ENCODE data around the gene VAMP7. TPM values are rescaled to one million over a fixed set of nuclear protein-coding genes. Genes with fewer than 3 reads are reported as not detected.
"Not testable (repeated sequence)": the region's sequence is repeated elsewhere in the genome, so short reads cannot be mapped to it uniquely, and the experiment has no call there.

The VAMP7 gene
- total and polyA plus RNA-seq, 2 donors = 36.3 to 44.9 TPM

DNA sequence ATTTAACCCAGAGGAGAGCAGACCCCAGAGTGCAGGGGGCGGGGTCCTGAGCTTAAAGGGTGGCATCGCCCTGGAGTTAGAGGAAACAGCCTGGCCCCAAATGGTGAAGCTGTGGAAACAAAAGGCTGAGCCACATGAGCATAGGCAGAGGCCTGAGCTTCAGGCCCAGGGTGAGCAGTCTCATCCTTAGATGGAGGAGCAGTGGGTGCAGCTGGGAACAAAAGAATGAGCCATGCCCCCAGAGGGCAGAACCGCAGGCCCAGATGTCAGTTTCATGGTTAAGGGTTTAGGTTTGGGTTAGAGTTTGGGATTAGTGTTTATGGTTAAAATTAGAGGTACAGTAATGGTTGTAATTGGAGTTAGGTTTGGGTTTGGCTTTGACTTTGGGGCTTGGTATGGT, 71.9 kb downstream of the VAMP7 start:
- no peak for DNase-seq (ENCODE audit: extremely low spot score)
- Histone ChIP-seq H3K36me3 (ENCODE audit: insufficient read depth) (no peaks in the 10 kb centered on the region), H3K4me1 (ENCODE audit: insufficient read depth) (no peaks in the 10 kb centered on the region), H3K4me3 (ENCODE audit: low read depth, low read length) (no peak overlapping the region), H3K27ac (ENCODE audit: low read depth) (no peak overlapping the region)
- 69% methylated on average over 3 of the region's 3 CpGs for WGBS

DNA sequence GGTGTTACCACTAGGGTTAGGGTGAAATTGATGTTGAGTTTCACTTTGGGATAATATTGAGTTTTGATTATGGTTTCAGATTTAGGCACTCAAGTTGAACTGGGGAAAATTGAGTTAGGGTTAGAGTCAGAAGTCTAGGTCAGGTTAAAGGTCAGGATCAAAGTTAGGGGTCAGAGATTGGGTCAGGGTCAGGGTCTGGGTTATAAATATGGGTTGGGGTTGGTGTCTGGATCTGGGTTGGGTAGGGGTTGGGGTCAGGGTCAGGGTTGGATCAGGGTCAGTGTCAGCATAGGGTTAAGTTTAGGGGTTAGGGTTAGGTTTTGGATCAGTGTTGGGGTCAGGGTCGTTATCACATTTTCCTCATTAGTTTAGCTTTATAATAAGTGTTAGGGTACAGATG, 73.6 kb downstream of the VAMP7 start:
- no peaks in the 10 kb centered on the region for H3K36me3 ChIP-seq (ENCODE audit: insufficient read depth)
- 29% methylated on average over 1 of the region's 1 CpG for WGBS
- no peaks in the 10 kb centered on the region for H3K4me1 ChIP-seq (ENCODE audit: insufficient read depth)
- no peak for DNase-seq (ENCODE audit: extremely low spot score)
- H3K27ac ChIP-seq (ENCODE audit: low read depth) = no peak overlapping the region
- H3K4me3 ChIP-seq (ENCODE audit: low read depth, low read length) = no peak overlapping the region

DNA sequence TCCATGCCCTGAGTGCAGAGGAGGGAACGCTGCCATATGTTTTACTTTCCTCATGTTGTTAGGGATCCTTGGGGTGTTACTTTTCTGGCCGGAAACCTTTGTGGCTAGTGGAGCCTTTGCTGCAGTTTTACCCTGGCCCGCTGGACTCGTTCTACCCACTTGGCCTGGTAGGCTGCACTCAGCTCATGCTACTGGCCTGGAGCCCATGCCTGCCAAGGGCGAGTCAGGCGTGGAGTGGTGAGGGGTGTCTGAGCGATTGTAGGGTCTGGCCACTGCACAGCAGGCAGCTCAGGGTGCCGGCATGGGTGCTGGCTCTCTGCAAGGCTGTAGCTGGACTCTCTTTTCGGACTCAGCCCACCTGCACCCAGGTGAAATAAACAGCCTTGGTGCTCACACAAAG, 75.0 kb downstream of the VAMP7 start:
- Histone ChIP-seq H3K4me1 (ENCODE audit: insufficient read depth) (no peaks in the 10 kb centered on the region), H3K27ac (ENCODE audit: low read depth) (no peak overlapping the region)
- WGBS = 79% methylated on average over 9 of the region's 9 CpGs

DNA sequence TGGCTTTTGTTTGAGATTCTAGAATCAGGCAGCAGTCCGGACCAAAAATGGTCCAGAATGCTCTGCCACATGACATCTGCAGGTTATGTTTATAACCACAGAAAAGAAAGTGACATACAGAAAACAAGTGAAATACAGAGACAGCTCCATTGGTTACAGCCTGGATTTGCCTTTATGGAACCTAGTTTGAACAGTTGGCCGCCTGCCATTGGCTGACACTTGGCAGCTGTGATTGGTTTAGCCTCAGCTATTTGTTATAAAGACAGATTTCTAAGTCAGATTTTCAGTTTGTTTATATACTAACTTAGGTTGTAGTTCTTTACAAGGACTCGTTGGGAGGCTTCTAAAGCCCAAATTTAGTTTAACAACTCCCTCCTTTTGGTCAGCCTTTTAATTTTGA, 75.5 kb downstream of the VAMP7 start:
- no peaks in the 10 kb centered on the region for H3K36me3 ChIP-seq (ENCODE audit: insufficient read depth)
- H3K4me1 ChIP-seq (ENCODE audit: insufficient read depth) = no peaks in the 10 kb centered on the region
- H3K4me3 ChIP-seq (ENCODE audit: low read depth, low read length) = no peak overlapping the region
- WGBS = 47% methylated on average over 3 of the region's 3 CpGs
- DNase-seq (ENCODE audit: extremely low spot score) = no peak
- no peak overlapping the region for H3K27ac ChIP-seq (ENCODE audit: low read depth)

More for the DNA sequence above, 75.0 kb downstream of the VAMP7 start:
- DNase-seq (ENCODE audit: extremely low spot score) = no peak
- Histone ChIP-seq H3K36me3 (ENCODE audit: insufficient read depth) (no peaks in the 10 kb centered on the region), H3K4me3 (ENCODE audit: low read depth, low read length) (no peak overlapping the region)

DNA sequence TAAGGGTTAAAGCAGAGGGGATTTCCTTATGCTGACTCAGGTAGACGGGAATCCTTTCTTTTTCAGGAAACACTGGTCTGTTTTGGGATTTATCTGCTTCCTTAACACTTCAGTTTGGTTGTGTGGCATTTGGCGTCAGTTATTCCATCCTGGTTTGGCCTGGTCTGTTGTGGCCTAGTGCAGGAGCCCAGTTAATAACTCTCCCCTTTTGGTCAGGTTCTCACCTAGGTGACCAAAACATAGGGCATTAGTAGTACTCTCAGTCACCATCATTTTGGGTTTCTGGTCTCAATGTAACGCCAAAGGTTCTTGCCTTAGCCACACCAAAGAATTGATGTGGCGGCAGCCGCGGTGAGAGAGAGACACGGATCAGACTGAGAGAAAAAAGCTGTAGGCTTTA, 76.7 kb downstream of the VAMP7 start:
- DNase-seq (ENCODE audit: extremely low spot score) = no peak
- 57% methylated on average over 7 of the region's 7 CpGs for WGBS
- no peaks in the 10 kb centered on the region for H3K36me3 ChIP-seq (ENCODE audit: insufficient read depth)
- H3K4me1 ChIP-seq (ENCODE audit: insufficient read depth) = no peaks in the 10 kb centered on the region
- no peak overlapping the region for H3K27ac ChIP-seq (ENCODE audit: low read depth)
- H3K4me3 ChIP-seq (ENCODE audit: low read depth, low read length) = no peak overlapping the region

DNA sequence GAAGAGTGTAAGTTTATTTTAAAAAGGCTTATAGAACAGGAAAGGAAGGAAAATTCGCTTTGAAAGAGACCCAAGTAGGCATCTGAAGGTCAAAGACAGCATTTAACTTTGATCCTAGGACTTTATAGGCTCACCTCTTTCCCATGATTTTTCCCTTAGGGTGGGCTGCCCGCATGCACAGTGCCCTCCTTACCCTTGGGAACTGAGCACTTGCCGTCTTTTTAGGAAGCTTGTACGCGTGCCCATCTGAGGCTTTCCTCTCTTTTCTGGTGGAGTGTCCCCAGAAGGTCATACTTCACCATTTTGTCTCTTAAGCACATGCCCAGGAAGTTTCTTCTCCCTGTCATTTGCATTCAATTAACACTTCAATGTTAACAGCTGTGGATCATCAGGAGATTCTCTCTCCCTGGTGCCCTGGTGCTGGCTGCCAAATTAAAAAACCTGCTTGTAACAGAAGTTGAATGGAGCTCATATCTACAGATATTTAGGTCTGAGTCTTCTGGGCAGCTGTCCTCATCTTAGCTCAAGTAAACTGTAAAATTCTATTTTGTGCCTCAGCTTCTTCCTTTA, 78.0 kb downstream of the VAMP7 start:
- Histone ChIP-seq H3K4me3 (ENCODE audit: low read depth, low read length) (no peak overlapping the region), H3K4me1 (ENCODE audit: insufficient read depth) (no peaks in the 10 kb centered on the region), H3K27ac (ENCODE audit: low read depth) (no peak overlapping the region), H3K36me3 (ENCODE audit: insufficient read depth) (no peaks in the 10 kb centered on the region)
- WGBS = 61% methylated on average over 5 of the region's 5 CpGs
- DNase-seq (ENCODE audit: extremely low spot score) = no peak

DNA sequence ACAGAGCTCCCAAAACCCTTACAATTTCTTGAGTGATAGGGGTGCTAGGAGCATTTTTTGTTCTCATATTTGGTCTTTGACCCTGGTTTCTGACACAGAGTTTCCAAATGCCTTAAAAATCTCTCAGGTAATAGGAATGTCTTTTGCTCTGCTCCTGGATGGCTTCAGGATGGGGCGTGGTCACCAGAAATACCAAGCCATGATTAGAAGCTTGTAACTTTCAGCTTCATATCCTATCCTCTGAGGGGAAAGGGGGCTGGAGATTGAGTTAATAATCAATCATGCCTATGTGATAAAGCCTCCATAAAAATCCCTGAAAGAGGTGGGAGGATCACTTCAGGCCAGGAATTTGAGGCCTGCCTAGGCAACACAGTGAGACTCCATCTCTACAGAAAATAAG, 81.8 kb downstream of the VAMP7 start:
- DNase-seq (ENCODE audit: extremely low spot score) = no peak
- 35% methylated on average over 1 of the region's 1 CpG for WGBS
- no peak overlapping the region for H3K4me3 ChIP-seq (ENCODE audit: low read depth, low read length)
- no peaks in the 10 kb centered on the region for H3K4me1 ChIP-seq (ENCODE audit: insufficient read depth)
- H3K27ac ChIP-seq (ENCODE audit: low read depth) = no peak overlapping the region
- no peaks in the 10 kb centered on the region for H3K36me3 ChIP-seq (ENCODE audit: insufficient read depth)

DNA sequence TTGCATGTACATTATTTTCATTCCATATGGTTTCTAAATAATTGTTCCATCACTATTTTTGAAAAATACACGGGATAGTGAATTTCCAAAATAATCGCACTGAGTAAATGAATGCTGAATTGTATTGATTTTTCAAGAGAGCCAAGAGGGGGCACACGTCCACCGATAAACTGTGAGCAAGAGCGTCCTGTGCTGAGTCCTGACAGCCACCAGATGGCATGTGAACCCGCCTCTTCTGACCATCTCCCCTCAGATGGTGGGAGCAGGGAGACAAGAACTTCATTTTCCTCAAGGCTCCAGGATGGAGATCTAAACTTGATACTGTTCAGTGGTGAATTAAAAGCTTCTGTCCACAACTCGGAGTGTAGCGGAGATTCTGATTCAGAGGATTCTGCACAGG, 85.7 kb downstream of the VAMP7 start:
- H3K36me3 ChIP-seq (ENCODE audit: insufficient read depth) = no peaks in the 10 kb centered on the region
- no peaks in the 10 kb centered on the region for H3K4me1 ChIP-seq (ENCODE audit: insufficient read depth)
- no peak for DNase-seq (ENCODE audit: extremely low spot score)
- H3K4me3 ChIP-seq (ENCODE audit: low read depth, low read length) = no peak overlapping the region
- no peak overlapping the region for H3K27ac ChIP-seq (ENCODE audit: low read depth)
- 47% methylated on average over 8 of the region's 8 CpGs for WGBS

DNA sequence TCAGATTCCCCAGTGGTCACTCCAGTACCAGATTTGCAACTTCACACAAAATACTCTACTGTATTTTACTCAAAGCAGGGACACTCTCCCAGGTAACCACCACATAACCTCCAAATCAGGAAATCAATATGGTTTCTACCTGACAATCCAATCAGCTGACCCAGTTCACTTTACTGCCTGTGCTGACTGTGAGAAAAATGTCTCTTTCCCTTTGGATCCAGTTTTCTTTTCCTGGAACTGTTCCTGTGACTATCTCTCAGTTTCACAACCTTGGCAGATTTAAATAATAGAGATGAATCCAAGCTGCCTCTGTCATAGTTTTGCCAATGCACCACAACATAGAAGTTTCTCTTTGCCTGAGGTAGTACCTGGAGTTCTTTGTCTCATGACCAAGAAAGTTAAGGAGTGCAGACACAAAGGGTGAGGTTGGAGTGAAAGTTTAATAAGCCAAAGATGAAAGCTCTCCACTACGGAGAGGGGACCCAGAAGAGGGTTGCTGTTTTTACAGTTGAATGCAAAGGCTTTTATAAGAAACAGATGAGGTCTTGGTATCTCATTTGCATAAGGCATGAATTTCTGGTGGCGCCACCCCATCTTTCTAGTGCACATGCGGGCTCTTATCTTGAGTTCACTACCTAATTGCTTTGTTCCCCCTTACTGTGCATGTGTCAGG, 86.6 kb downstream of the VAMP7 start:
- no peaks in the 10 kb centered on the region for H3K36me3 ChIP-seq (ENCODE audit: insufficient read depth)
- no peak overlapping the region for H3K4me3 ChIP-seq (ENCODE audit: low read depth, low read length)
- no peaks in the 10 kb centered on the region for H3K4me1 ChIP-seq (ENCODE audit: insufficient read depth)
- DNase-seq (ENCODE audit: extremely low spot score) = no peak
- WGBS = 66% methylated on average over 3 of the region's 3 CpGs
- no peak overlapping the region for H3K27ac ChIP-seq (ENCODE audit: low read depth)

DNA sequence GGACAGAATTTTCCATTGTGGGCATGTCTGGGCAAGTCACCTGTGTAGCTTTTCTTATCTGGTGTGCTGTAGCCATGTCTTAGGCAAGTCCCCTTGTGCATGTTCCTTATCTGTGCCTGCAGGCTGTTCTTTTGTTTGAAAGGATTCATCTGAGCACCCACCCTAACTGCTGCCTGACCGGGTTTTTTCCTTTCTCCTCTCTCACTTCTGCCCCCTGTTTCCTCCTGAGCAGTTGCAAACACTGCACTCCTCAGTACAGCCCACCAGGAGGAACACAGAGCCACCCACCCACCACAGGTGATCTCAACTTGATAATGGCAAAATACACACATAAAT, 87.1 kb downstream of the VAMP7 start:
- H3K4me3 ChIP-seq (ENCODE audit: low read depth, low read length) = no peak overlapping the region
- WGBS = 38% methylated on average over 1 of the region's 1 CpG
- DNase-seq (ENCODE audit: extremely low spot score) = no peak
- no peak overlapping the region for H3K27ac ChIP-seq (ENCODE audit: low read depth)
- H3K4me1 ChIP-seq (ENCODE audit: insufficient read depth) = no peaks in the 10 kb centered on the region
- H3K36me3 ChIP-seq (ENCODE audit: insufficient read depth) = no peaks in the 10 kb centered on the region

DNA sequence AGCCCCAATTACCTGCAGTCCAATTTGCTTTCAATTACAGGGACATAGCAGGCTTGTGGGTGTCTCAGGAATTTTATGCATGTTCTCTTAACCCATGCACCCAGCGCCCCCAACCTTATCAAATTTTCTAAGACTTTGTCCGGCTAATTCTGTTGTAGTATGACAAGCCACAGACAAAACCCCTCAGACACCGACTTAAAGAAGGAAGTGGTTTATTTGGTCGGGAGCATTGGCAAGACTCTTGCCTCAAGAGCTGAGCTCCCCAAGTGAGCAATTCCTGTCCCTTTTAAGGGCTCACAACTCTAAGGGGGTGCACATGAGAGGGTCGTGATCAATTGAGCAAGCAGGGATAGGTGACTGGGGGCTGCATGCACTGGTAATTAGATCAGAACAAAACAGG, 87.6 kb downstream of the VAMP7 start:
- H3K4me3 ChIP-seq (ENCODE audit: low read depth, low read length) = no peak overlapping the region
- H3K27ac ChIP-seq (ENCODE audit: low read depth) = no peak overlapping the region
- H3K36me3 ChIP-seq (ENCODE audit: insufficient read depth) = no peaks in the 10 kb centered on the region
- DNase-seq (ENCODE audit: extremely low spot score) = no peak
- no peaks in the 10 kb centered on the region for H3K4me1 ChIP-seq (ENCODE audit: insufficient read depth)
- 42% methylated on average over 5 of the region's 5 CpGs for WGBS

DNA sequence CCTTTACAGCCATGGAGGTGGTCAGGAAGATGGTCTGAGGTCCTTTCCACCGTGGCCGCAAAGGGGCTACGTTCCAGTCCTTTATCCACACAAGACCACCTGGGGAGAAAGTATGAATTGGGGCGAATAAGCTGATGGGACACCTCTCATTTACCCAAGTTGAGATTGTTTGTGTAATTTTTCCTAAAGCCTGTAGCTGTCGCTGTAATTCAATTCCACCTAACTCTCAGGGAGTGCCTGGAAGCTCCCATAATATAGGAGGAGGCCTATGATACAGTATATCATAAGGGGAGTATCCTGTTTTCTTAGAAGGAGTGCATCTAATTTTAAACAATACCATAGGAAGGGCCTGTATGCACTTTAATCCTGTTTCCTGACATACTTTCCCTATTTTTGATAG, 90.5 kb downstream of the VAMP7 start:
- not testable (repeated sequence) for DNase-seq (ENCODE audit: extremely low spot score); H3K36me3 ChIP-seq (ENCODE audit: insufficient read depth); H3K27ac ChIP-seq (ENCODE audit: low read depth); H3K4me1 ChIP-seq (ENCODE audit: insufficient read depth); H3K4me3 ChIP-seq (ENCODE audit: low read depth, low read length)
- WGBS = 67% methylated on average over 5 of the region's 5 CpGs

DNA sequence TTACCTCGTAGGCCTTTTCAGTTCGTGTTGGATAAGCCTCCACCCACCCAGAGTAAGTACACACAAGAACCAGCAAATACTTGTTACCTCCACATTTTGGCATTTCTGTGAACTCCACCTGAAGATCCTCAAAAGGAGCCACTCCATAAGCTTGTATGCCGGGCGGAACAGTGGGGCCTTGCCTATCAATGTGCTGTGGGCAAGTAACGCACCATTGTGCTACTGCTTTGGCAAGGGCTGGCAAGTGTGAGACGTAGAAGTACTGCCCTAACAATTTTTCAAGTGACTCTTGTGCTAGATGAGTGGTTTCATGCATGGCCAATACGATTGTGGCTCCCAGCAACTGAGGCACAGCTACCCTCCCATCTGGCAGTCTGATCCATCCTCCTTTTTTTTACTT, 91.1 kb downstream of the VAMP7 start:
- H3K4me3 ChIP-seq (ENCODE audit: low read depth, low read length); H3K4me1 ChIP-seq (ENCODE audit: insufficient read depth); H3K36me3 ChIP-seq (ENCODE audit: insufficient read depth); DNase-seq (ENCODE audit: extremely low spot score); H3K27ac ChIP-seq (ENCODE audit: low read depth): not testable (repeated sequence)
- 77% methylated on average over 7 of the region's 7 CpGs for WGBS

DNA sequence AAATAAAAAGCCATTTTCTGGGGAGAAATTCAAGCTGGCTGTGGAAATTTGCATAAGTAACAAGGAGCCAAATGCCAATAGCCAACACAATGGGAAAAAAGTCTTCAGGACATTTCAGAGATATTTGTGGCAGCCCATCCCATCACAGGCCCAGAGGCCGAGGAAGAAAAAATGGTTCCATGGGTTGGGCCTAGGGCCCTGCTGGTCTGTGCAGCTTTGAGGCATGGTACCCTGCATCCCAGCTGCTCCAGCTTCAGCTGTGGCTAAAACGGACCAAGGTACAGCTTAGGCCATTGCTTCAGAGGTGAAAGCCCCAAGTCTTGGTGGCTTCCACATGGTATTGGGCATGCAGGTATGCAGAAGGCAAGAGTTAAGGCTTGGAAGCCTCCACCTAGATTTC, 102.2 kb downstream of the VAMP7 start:
- DNase-seq (ENCODE audit: extremely low spot score) = no peak
- Histone ChIP-seq H3K27ac (ENCODE audit: low read depth) (no peak overlapping the region), H3K36me3 (ENCODE audit: insufficient read depth) (no peaks in the 10 kb centered on the region), H3K4me1 (ENCODE audit: insufficient read depth) (no peaks in the 10 kb centered on the region), H3K4me3 (ENCODE audit: low read depth, low read length) (no peak overlapping the region)
- whole genome bisulfite sequencing = 69% methylated on average over 2 of the region's 2 CpGs

DNA sequence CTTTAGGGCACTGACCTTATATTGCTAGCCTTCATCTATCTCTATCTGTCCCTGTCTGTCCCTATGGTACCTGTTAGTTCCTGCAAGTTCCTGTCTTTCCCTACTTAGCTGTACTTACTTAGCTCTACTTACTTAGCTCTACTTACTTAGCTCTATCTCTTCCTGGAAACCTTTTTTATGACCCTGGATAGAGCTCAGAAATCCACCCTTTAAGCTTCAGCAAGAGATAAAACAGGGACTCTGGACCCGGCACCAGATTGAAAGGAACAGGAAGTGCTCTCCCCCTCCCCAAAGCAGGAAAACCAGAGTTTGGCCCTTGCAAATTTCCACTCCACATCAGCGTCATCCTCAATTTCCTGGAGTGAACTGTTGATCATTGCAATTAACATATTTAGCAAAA, 104.1 kb downstream of the VAMP7 start:
- Histone ChIP-seq H3K4me1 (ENCODE audit: insufficient read depth) (no peaks in the 10 kb centered on the region), H3K36me3 (ENCODE audit: insufficient read depth) (no peaks in the 10 kb centered on the region), H3K4me3 (ENCODE audit: low read depth, low read length) (no peak overlapping the region), H3K27ac (ENCODE audit: low read depth) (no peak overlapping the region)
- 56% methylated on average over 2 of the region's 2 CpGs for WGBS
- no peak for DNase-seq (ENCODE audit: extremely low spot score)

Data from urinary bladder (tissue), 4 donors.